ENCODE data around the gene NEDD9. TPM values are rescaled to one million over a fixed set of nuclear protein-coding genes. Genes with fewer than 3 reads are reported as not detected.

Gene NEDD9
- total and polyA plus RNA-seq, 2 donors (not counting 1 experiment from before 2014, with no cell fraction given): 38.9 to 46.2 TPM

DNA sequence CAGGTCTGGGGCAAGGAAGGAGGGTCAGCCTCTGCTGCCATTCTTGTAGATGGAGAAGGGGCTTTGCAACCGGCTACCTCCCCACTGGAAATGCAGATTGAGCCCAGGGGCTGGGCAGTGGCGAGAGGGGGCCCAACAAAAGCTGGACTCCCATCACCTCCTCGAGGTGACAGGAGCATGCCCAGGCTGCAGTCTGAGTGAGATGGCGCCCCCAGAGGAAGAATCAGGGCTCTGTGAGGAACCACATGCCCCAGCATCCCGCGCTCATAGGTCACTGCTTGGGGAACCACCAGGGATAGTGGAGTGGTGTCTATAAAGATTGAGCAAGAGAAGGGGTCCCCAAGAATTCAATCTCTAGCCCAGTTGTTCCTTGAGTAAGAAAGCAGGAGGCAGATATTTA lies 31.6 kb upstream of the NEDD9 start:
- Mint-ChIP-seq H3K4me3 (no peak overlapping the region), H3K9me3 (ENCODE audit: insufficient read depth) (no peaks in the 10 kb centered on the region), H3K27me3 (no peaks in the 10 kb centered on the region), H3K4me1 (peaks cover 10% of the 10 kb centered on the region), H3K27ac (no peak overlapping the region)
- H4K20me1 ChIP-seq (ENCODE audit: control insufficient read depth, insufficient read depth, low read length, poor library complexity, severe bottlenecking): peaks cover 7% of the 10 kb centered on the region
- peaks cover 10 to 28% of the 10 kb centered on the region in 2 experiments for H3K36me3 ChIP-seq (replicated peaks in 1 of 2; ENCODE audit: control extremely low read depth in 1 of 2, control insufficient read depth in 1 of 2, extremely low read depth in 1 of 2, insufficient read depth in 2 of 2, low read length in 1 of 2)
- no peak overlapping the region for H3K4me3 ChIP-seq (ENCODE audit: control extremely low read depth in 1 of 5, extremely low read depth in 1 of 5, insufficient read depth in 1 of 5, low read depth in 2 of 5, low read length in 4 of 5)
- ChIA-PET POLR2A (no interaction called here), CTCF (no interaction called here)
- no peak for ATAC-seq (ENCODE audit: low read depth)
- H3K4me1 ChIP-seq (ENCODE audit: control insufficient read depth in 2 of 2, insufficient read depth in 2 of 2, low read length in 2 of 2): peaks cover 3 to 7% of the 10 kb centered on the region in 2 donors
- no peak overlapping the region for H2AFZ ChIP-seq (ENCODE audit: insufficient read depth, low read depth, low read length, poor library complexity, severe bottlenecking)
- intact Hi-C loops (cut with micrococcal nuclease): no loop called here
- no peak overlapping the region for H3K4me2 ChIP-seq (replicated peaks; ENCODE audit: low read depth, low read length, poor library complexity, severe bottlenecking)
- 100% methylated on average over 6 of the region's 6 CpGs for WGBS (ENCODE audit: insufficient coverage)
- TF ChIP-seq EZH2 (IDR thresholded peaks at IDR 0.05; ENCODE audit: borderline replicate concordance, insufficient read depth, low read depth, low read length, poor library complexity, severe bottlenecking): no peak
- TF ChIP-seq, protein P1, sequence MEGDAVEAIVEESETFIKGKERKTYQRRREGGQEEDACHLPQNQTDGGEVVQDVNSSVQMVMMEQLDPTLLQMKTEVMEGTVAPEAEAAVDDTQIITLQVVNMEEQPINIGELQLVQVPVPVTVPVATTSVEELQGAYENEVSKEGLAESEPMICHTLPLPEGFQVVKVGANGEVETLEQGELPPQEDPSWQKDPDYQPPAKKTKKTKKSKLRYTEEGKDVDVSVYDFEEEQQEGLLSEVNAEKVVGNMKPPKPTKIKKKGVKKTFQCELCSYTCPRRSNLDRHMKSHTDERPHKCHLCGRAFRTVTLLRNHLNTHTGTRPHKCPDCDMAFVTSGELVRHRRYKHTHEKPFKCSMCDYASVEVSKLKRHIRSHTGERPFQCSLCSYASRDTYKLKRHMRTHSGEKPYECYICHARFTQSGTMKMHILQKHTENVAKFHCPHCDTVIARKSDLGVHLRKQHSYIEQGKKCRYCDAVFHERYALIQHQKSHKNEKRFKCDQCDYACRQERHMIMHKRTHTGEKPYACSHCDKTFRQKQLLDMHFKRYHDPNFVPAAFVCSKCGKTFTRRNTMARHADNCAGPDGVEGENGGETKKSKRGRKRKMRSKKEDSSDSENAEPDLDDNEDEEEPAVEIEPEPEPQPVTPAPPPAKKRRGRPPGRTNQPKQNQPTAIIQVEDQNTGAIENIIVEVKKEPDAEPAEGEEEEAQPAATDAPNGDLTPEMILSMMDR (IDR thresholded peaks at IDR 0.05): no peak
- no peak for DNase-seq
- no peak overlapping the region for H3K27ac ChIP-seq (ENCODE audit: low read length in 2 of 2)
- H3K79me2 ChIP-seq (ENCODE audit: control insufficient read depth, insufficient read depth, low read length): peaks cover 64% of the 10 kb centered on the region
- H3K27me3 ChIP-seq (replicated peaks in 1 of 4; ENCODE audit: control extremely low read depth in 1 of 4, control insufficient read depth in 3 of 4, insufficient read depth in 4 of 4, low read length in 3 of 4): no peaks in the 10 kb centered on the region
- no peak overlapping the region for H3K9ac ChIP-seq (ENCODE audit: low read length)
- H3K9me3 ChIP-seq (ENCODE audit: control extremely low read depth in 1 of 3, control insufficient read depth in 2 of 3, insufficient read depth in 1 of 3, low read length in 2 of 3): no peaks in the 10 kb centered on the region

GRCh38 chr6:11263291-11263775 lies 30.9 kb upstream of the NEDD9 start:
- Histone ChIP-seq H3K27ac (ENCODE audit: low read length in 2 of 2) (no peak overlapping the region), H3K36me3 (replicated peaks in 1 of 2; ENCODE audit: control extremely low read depth in 1 of 2, control insufficient read depth in 1 of 2, extremely low read depth in 1 of 2, insufficient read depth in 2 of 2, low read length in 1 of 2) (peaks cover 10 to 28% of the 10 kb centered on the region in 2 experiments), H3K79me2 (ENCODE audit: control insufficient read depth, insufficient read depth, low read length) (peaks cover 60% of the 10 kb centered on the region), H3K27me3 (replicated peaks in 1 of 4; ENCODE audit: control extremely low read depth in 1 of 4, control insufficient read depth in 3 of 4, insufficient read depth in 4 of 4, low read length in 3 of 4) (no peaks in the 10 kb centered on the region), H2AFZ (ENCODE audit: insufficient read depth, low read depth, low read length, poor library complexity, severe bottlenecking) (no peak overlapping the region), H3K9me3 (ENCODE audit: control extremely low read depth in 1 of 3, control insufficient read depth in 2 of 3, insufficient read depth in 1 of 3, low read length in 2 of 3) (no peaks in the 10 kb centered on the region), H4K20me1 (ENCODE audit: control insufficient read depth, insufficient read depth, low read length, poor library complexity, severe bottlenecking) (peaks cover 7% of the 10 kb centered on the region), H3K4me3 (ENCODE audit: control extremely low read depth in 1 of 5, extremely low read depth in 1 of 5, insufficient read depth in 1 of 5, low read depth in 2 of 5, low read length in 4 of 5) (no peak overlapping the region), H3K9ac (ENCODE audit: low read length) (no peak overlapping the region), H3K4me2 (replicated peaks; ENCODE audit: low read depth, low read length, poor library complexity, severe bottlenecking) (no peak overlapping the region), H3K4me1 (ENCODE audit: control insufficient read depth in 2 of 2, insufficient read depth in 2 of 2, low read length in 2 of 2) (peaks cover 10 to 15% of the 10 kb centered on the region in 2 donors)
- CTCF ChIA-PET: no interaction called here
- no peak overlapping the region for H3K27ac Mint-ChIP-seq
- no peak for TF ChIP-seq EZH2 (IDR thresholded peaks at IDR 0.05; ENCODE audit: borderline replicate concordance, insufficient read depth, low read depth, low read length, poor library complexity, severe bottlenecking)
- TF ChIP-seq, protein P1 (IDR thresholded peaks at IDR 0.05): no peak
- peaks cover 18% of the 10 kb centered on the region for H3K4me1 Mint-ChIP-seq
- H3K9me3 Mint-ChIP-seq (ENCODE audit: insufficient read depth): no peaks in the 10 kb centered on the region
- WGBS (ENCODE audit: insufficient coverage): 91% methylated on average over 5 of the region's 5 CpGs
- DNase-seq (no peak), ATAC-seq (ENCODE audit: low read depth) (no peak)
- POLR2A ChIA-PET: no interaction called here
- no peak overlapping the region for H3K4me3 Mint-ChIP-seq
- no peaks in the 10 kb centered on the region for H3K27me3 Mint-ChIP-seq
- intact Hi-C loops (cut with micrococcal nuclease): no loop called here

Measured in B cell (primary cell).